SK-N-MC (cell line): ENCODE measurements around the gene AATK.

Experiments
- DNase-seq: peaks from one replicate; pipeline ENCODE4 v3.0.0-alpha.2; 2011; ENCODE audit warnings: low read depth, low spot score
- H3K27ac ChIP-seq: fragments of 200-600 bp; sonication (generic); 2 replicates; pipeline ENCODE4 v1.5.1; 2016; ENCODE audit warnings: mixed run types
- H3K36me3 ChIP-seq: fragments of 200-600 bp; sonication (generic); 2 replicates; pipeline ENCODE4 v1.6.1; 2017; ENCODE audit warnings: antibody characterized with exemption, low read length, mixed read lengths; ENCODE audit not compliant: insufficient read depth
- H3K4me3 ChIP-seq: fragments of 200-600 bp; sonication (generic); 2 replicates; pipeline ENCODE4 v1.5.1; 2016
- H3K9ac ChIP-seq: fragments of 200-600 bp; sonication (generic); 2 replicates; pipeline ENCODE4 v1.8.0; 2017; ENCODE audit warnings: mixed run types, mixed read lengths; ENCODE audit not compliant: insufficient read length
- H3K9me3 ChIP-seq: fragments of 200-600 bp; sonication (generic); 2 replicates; pipeline ENCODE4 v1.6.1; 2017; ENCODE audit warnings: low read depth, mild to moderate bottlenecking, antibody characterized with exemption, low read length, moderate library complexity, mixed read lengths
- EZH2 ChIP-seq: fragments of 200-600 bp; sonication (generic); IDR thresholded peaks from one replicate; pipeline ENCODE4 v1.6.1; 2017; ENCODE audit warnings: antibody characterized with exemption
- FOXP2 ChIP-seq: optimal IDR thresholded peaks from 2 replicates; pipeline ENCODE3; 2011; ENCODE audit warnings: mild to moderate bottlenecking, moderate library complexity; ENCODE audit not compliant: insufficient read depth; ENCODE audit errors: extremely low read length, control extremely low read depth
- POLR2AphosphoS5 ChIP-seq: IDR thresholded peaks from 2 replicates; pipeline ENCODE4 v1.6.1; 2012; ENCODE audit warnings: mild to moderate bottlenecking, low read depth, low read length, borderline replicate concordance

Gene AATK

GRCh38 chr17:81097134-81097942, 68.7 kb downstream of the AATK start:
- no peak for DNase-seq
- peak overlapping the region; percentile 48 for H3K9ac ChIP-seq
- peak overlapping the region; percentile 42 for H3K4me3 ChIP-seq
- no peak for TF ChIP-seq EZH2
- TF ChIP-seq FOXP2, result no peak
- no peak for TF ChIP-seq POLR2AphosphoS5
- H3K9me3 ChIP-seq, result no peaks in the 10 kb centered on the region
- no peaks in the 10 kb centered on the region for H3K36me3 ChIP-seq
- H3K27ac ChIP-seq, result 0 out of 2 replicates have a peak overlapping the region, but pooled peaks have one; percentile 20

DNA sequence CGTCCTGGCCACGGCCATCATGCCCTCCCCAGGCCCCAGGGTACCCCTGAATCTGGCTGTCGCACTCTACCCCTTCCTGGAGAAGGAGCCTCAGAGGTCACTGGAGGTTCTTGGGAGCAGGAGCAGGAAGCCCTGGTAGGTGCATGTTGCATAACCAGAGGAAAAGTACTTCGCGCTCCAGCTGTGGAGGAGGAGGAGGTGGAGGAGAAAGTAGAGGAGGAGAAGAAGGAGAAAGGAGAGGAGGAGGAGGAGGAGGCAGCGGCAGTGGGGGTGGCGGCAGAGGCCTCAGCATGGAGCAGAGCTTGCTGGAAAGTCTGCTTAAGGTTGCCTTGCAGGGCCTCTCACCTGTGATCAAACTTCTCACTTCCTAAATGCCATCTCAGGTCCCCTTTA, 69.3 kb downstream of the AATK start:
- no peaks in the 10 kb centered on the region for H3K9me3 ChIP-seq
- peak overlapping the region; percentile 48 for H3K9ac ChIP-seq
- TF ChIP-seq POLR2AphosphoS5 (no peak), EZH2 (no peak), FOXP2 (no peak)
- no peak for DNase-seq
- no peaks in the 10 kb centered on the region for H3K36me3 ChIP-seq
- H3K27ac ChIP-seq, result no peak overlapping the region
- peak overlapping the region; percentile 42; the same call in 1 of the 2 replicates for H3K4me3 ChIP-seq

GRCh38 chr17:81095383-81095762, 70.6 kb downstream of the AATK start:
- Histone ChIP-seq H3K36me3 (no peaks in the 10 kb centered on the region), H3K9ac (no peak overlapping the region), H3K27ac (peak overlapping the region; percentile 82; the same call in 1 of the 2 replicates), H3K4me3 (peak overlapping the region; percentile 42), H3K9me3 (no peaks in the 10 kb centered on the region)
- DNase-seq, result no peak
- TF ChIP-seq EZH2 (no peak), FOXP2 (no peak), POLR2AphosphoS5 (no peak)

- Histone ChIP-seq H3K9me3 (no peaks in the 10 kb centered on the region), H3K27ac (peak overlapping the region; percentile 82), H3K4me3 (peak overlapping the region; percentile 42), H3K9ac (no peak overlapping the region), H3K36me3 (no peaks in the 10 kb centered on the region)
- TF ChIP-seq POLR2AphosphoS5 (no peak), FOXP2 (no peak), EZH2 (no peak)
- DNase-seq, result peak; percentile 57
Observed at GRCh38 chr17:81094509-81095382, 71.3 kb downstream of the AATK start.

GRCh38 chr17:81093619-81094508, 72.2 kb downstream of the AATK start:
- DNase-seq, result no peak
- Histone ChIP-seq H3K27ac (peak overlapping the region; percentile 82), H3K4me3 (no peak overlapping the region), H3K9me3 (no peaks in the 10 kb centered on the region), H3K36me3 (no peaks in the 10 kb centered on the region), H3K9ac (no peak overlapping the region)
- TF ChIP-seq FOXP2 (no peak), POLR2AphosphoS5 (no peak), EZH2 (no peak)

GRCh38 chr17:81092518-81093095, 73.4 kb downstream of the AATK start:
- H3K4me3 ChIP-seq, result no peak overlapping the region
- H3K9me3 ChIP-seq, result no peaks in the 10 kb centered on the region
- H3K36me3 ChIP-seq, result no peaks in the 10 kb centered on the region
- no peak for DNase-seq
- H3K27ac ChIP-seq, result peak overlapping the region; percentile 68
- H3K9ac ChIP-seq, result no peak overlapping the region
- no peak for TF ChIP-seq FOXP2
- no peak for TF ChIP-seq POLR2AphosphoS5
- no peak for TF ChIP-seq EZH2

- TF ChIP-seq POLR2AphosphoS5, result no peak
- TF ChIP-seq FOXP2, result no peak
- TF ChIP-seq EZH2, result no peak
- H3K36me3 ChIP-seq, result no peaks in the 10 kb centered on the region
- H3K27ac ChIP-seq, result peak overlapping the region; percentile 68
- no peaks in the 10 kb centered on the region for H3K9me3 ChIP-seq
- H3K9ac ChIP-seq, result no peak overlapping the region
- H3K4me3 ChIP-seq, result no peak overlapping the region
- no peak for DNase-seq
Observed at GRCh38 chr17:81091774-81092517, 74.1 kb downstream of the AATK start.
